Measurements from ENCODE around the gene C2CD2.

C2CD2 gene

DNA sequence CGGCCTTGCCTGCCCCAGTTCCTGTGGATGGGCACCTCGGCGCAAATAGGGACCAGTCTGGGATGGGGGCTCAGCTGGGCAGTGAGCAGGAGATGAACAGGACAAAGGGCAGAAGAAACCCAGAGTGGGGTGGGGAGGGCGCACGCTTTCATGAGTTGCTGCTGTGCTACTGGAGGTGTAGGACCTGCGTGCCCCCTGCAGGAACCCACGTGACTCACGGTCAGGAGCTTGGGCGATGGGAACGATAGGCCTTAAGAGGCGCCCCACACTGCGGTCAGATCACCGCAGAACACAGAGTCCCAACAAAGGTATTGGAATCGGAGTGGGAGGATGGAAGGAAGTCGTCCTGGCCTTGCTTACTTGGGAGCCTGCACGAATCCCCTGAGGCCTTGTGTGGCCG lies 91.8 kb downstream of the C2CD2 start:
- H3K27me3 Mint-ChIP-seq (ENCODE audit: low read depth, poor library complexity) = no peaks in the 10 kb centered on the region
- H3K9me3 Mint-ChIP-seq = no peaks in the 10 kb centered on the region
- TF ChIP-seq, protein P1, sequence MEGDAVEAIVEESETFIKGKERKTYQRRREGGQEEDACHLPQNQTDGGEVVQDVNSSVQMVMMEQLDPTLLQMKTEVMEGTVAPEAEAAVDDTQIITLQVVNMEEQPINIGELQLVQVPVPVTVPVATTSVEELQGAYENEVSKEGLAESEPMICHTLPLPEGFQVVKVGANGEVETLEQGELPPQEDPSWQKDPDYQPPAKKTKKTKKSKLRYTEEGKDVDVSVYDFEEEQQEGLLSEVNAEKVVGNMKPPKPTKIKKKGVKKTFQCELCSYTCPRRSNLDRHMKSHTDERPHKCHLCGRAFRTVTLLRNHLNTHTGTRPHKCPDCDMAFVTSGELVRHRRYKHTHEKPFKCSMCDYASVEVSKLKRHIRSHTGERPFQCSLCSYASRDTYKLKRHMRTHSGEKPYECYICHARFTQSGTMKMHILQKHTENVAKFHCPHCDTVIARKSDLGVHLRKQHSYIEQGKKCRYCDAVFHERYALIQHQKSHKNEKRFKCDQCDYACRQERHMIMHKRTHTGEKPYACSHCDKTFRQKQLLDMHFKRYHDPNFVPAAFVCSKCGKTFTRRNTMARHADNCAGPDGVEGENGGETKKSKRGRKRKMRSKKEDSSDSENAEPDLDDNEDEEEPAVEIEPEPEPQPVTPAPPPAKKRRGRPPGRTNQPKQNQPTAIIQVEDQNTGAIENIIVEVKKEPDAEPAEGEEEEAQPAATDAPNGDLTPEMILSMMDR (IDR thresholded peaks at IDR 0.05) = no peak
- H3K4me1 Mint-ChIP-seq = peaks cover 31% of the 10 kb centered on the region
- H3K4me3 Mint-ChIP-seq = no peak overlapping the region
- DNase-seq = no peak
- no peak overlapping the region for H3K27ac Mint-ChIP-seq
- H3K36me3 Mint-ChIP-seq (ENCODE audit: low read depth) = peaks cover 10% of the 10 kb centered on the region

DNA sequence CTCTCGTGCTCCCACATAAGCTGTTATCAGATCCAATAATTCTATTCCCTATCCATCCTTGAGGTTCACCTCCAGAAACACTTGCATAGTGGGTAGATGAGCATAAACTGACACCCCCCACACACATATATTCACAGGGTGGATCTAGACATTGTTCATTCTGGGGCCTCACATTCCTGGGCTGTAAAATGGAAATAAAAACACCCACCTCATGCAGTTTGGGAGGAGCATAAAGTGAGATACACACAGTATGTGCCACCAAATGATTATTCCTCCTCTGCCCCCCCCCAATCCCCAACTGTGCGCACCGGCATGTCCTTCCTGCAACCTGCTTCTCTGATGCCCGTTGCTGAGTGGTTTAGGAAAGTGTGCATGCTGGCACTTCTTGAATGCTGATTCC lies 92.6 kb downstream of the C2CD2 start:
- H3K36me3 Mint-ChIP-seq (ENCODE audit: low read depth) = peaks cover 16% of the 10 kb centered on the region
- H3K27ac Mint-ChIP-seq = no peak overlapping the region
- TF ChIP-seq, protein P1 (IDR thresholded peaks at IDR 0.05) = no peak
- peaks cover 29% of the 10 kb centered on the region for H3K4me1 Mint-ChIP-seq
- H3K4me3 Mint-ChIP-seq = no peak overlapping the region
- no peak for DNase-seq
- H3K9me3 Mint-ChIP-seq = no peaks in the 10 kb centered on the region
- H3K27me3 Mint-ChIP-seq (ENCODE audit: low read depth, poor library complexity) = no peaks in the 10 kb centered on the region

GRCh38 chr21:41859297-41859980 lies 94.4 kb downstream of the C2CD2 start:
- peaks cover 22% of the 10 kb centered on the region for H3K36me3 Mint-ChIP-seq (ENCODE audit: low read depth)
- no peak overlapping the region for H3K27ac Mint-ChIP-seq
- no peaks in the 10 kb centered on the region for H3K27me3 Mint-ChIP-seq (ENCODE audit: low read depth, poor library complexity)
- DNase-seq = no peak
- peaks cover 25% of the 10 kb centered on the region for H3K4me1 Mint-ChIP-seq
- TF ChIP-seq, protein P1 (IDR thresholded peaks at IDR 0.05) = no peak
- no peaks in the 10 kb centered on the region for H3K9me3 Mint-ChIP-seq
- H3K4me3 Mint-ChIP-seq = no peak overlapping the region

DNA sequence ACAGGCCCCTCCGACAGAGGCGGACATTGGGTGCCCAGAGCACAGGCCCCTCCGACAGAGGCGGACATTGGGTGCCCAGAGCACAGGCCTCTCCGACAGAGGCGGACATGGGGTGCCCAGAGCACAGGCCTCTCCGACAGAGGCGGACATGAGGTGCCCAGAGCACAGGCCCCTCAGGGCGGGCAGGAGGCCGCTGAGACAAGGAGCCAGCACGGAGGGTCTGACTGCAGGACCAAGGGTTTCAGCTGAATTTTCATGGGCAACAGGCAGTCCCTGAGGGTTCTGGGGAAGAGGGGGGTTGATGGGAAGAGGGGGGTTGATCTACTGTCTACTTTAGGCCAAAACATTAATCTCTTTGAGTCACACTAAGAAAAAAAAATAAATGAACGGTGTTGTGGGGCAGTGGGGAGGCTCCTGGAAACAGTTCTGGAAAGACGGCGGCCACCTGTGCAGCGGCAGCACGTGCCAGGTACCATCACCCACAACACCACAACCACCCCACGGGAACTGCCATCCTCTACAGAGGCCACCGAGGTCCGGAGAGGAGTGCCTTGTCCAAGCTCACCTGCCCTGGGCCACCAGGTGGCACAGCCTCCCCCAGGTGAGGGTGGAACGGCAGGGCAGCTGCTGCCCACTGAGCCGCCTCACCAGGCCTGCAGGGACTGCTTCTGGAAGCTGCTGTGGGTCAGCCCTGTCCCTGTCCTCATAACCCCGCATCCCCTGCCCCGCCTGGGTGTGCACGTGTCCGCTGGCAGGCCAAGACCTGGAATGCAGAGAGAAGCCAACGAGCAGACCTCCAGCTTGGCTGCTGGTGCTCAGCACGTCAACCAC lies 95.1 kb downstream of the C2CD2 start:
- Mint-ChIP-seq H3K4me1 (peaks cover 25% of the 10 kb centered on the region), H3K9me3 (no peaks in the 10 kb centered on the region), H3K4me3 (no peak overlapping the region), H3K27me3 (ENCODE audit: low read depth, poor library complexity) (no peaks in the 10 kb centered on the region), H3K36me3 (ENCODE audit: low read depth) (peaks cover 27% of the 10 kb centered on the region), H3K27ac (no peak overlapping the region)
- TF ChIP-seq, protein P1 (IDR thresholded peaks at IDR 0.05) = no peak
- DNase-seq = no peak

DNA sequence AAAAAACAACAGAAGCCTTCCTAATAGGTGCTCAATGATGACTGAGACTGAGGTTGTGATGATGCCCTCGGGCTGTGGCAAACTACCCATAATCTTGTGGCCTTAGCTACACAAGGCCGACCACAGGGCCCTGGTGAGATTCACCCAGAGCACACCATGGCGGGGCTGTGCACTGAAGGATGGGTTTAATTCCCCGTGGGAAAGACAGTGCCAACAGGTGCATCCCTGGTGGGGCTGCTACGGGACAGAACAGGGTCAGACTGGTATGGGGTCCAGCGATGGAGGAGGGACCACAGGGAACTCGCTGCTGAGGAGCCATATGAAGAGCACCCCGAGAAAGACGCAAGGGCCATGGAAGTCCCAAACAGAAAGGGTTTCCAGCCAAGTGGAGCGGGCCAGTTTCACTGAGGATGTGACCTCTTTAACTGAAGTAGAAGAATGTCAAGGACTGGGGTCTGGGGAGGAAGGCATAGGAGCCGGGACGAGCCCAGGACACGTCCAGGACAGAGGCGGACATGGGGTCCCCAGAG lies 96.0 kb downstream of the C2CD2 start:
- no peak for DNase-seq
- TF ChIP-seq, protein P1 (IDR thresholded peaks at IDR 0.05) = no peak
- H3K27ac Mint-ChIP-seq = peak overlapping the region; percentile 37
- peaks cover 34% of the 10 kb centered on the region for H3K36me3 Mint-ChIP-seq (ENCODE audit: low read depth)
- no peaks in the 10 kb centered on the region for H3K27me3 Mint-ChIP-seq (ENCODE audit: low read depth, poor library complexity)
- H3K4me3 Mint-ChIP-seq = no peak overlapping the region
- H3K4me1 Mint-ChIP-seq = peaks cover 27% of the 10 kb centered on the region
- H3K9me3 Mint-ChIP-seq = no peaks in the 10 kb centered on the region
